Measurements from ENCODE around the gene TCF4.

Gene TCF4

DNA sequence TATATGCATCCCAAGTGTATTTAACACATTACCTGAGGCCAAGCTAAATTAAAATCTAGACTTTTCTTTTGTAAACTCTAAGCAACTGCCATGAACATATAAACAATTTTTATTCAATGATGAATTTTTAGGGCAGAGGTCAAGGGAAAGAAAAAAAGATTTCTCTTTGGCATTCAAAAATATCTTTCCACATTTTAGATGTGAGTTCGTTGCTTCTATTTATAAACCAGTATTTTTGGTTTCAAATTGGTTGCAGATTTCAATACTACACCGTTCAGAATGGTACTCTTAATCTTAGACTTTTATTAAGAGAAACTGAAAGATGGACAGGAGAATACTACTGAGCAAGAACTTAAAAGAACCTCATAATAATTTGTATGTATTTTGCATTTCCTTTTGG, 335.1 kb downstream of the TCF4 start:
- POLR2A ChIA-PET: no interaction called here
- no peak overlapping the region for H3K4me3 ChIP-seq (ENCODE audit: control insufficient read depth in 1 of 7, extremely low read depth in 1 of 7, insufficient read depth in 4 of 7, low read depth in 2 of 7, low read length in 6 of 7)

DNA sequence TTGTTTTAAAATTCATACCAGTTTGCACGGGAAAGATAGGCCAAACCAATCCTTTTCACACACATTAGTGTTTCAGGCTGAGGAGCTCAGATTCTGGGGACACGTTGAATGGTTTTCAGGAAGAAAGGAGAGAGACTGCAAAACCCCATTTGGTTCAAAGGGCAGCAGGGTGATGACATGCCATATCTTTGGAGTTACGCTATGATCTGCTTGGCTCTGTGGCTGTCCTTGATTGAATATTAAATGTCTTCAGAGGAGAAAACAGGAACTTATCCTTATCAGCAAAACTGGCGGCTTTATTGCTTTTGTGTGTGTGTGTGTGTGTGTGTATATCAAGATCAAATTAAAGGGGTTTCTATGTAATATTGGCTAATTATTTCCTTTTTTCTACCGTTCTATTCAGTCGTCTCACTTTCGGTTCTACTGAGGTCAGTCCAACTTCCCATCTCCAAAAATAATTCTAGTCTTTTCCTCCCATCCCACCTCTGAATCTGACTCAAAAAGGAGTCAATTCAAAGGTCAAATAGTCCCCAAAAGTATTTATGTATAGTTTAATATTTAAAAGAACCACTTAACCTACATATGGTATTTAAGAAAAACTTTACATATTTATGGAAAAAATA, 335.8 kb downstream of the TCF4 start:
- Histone ChIP-seq H3K36me3 (ENCODE audit: control insufficient read depth in 4 of 4, insufficient read depth in 4 of 4, low read length in 3 of 4) (peaks cover 15 to 50% (median 25%) of the 10 kb centered on the region in 4 experiments), H3K4me1 (ENCODE audit: control extremely low read depth in 1 of 4, control insufficient read depth in 4 of 4, insufficient read depth in 4 of 4, low read length in 3 of 4) (peaks cover 0 to 13% (median 4%) of the 10 kb centered on the region in 4 experiments), H3K9me3 (ENCODE audit: control extremely low read depth in 1 of 5, control insufficient read depth in 4 of 5, insufficient read depth in 2 of 5, low read depth in 1 of 5, low read length in 4 of 5) (peaks cover 0 to 3% (median 0%) of the 10 kb centered on the region in 5 experiments), H3K27ac (ENCODE audit: insufficient read depth in 1 of 2, low read depth in 1 of 2, low read length in 2 of 2, poor library complexity in 1 of 2, severe bottlenecking in 2 of 2) (peak overlapping the region in 1 of 2 experiments; percentile 21), H3K27me3 (replicated peaks in 2 of 5; ENCODE audit: control insufficient read depth in 4 of 5, insufficient read depth in 5 of 5, low read length in 4 of 5) (no peaks in the 10 kb centered on the region), H3K4me3 (ENCODE audit: control insufficient read depth in 1 of 7, extremely low read depth in 1 of 7, insufficient read depth in 4 of 7, low read depth in 2 of 7, low read length in 6 of 7) (no peak overlapping the region)
- peak; percentile 28 to 71 (median 53) for DNase-seq
- ChIA-PET POLR2A (no interaction called here), CTCF (interaction anchor here (1.2 to 1.6 kb wide), 2 partner anchors 11 to 17 kb away, joined by 3 to 4 read pairs; no protein-coding TSS in a partner anchor)
- 55% methylated on average over 2 of the region's 7 CpGs for WGBS (ENCODE audit: insufficient coverage)

More for the DNA sequence above, 335.1 kb downstream of the TCF4 start:
- CTCF ChIA-PET: interaction anchor here (1.2 to 1.6 kb wide), 2 partner anchors 12 to 18 kb away, joined by 3 to 4 read pairs; no protein-coding TSS in a partner anchor
- DNase-seq: no peak
- Histone ChIP-seq H3K4me1 (ENCODE audit: control extremely low read depth in 1 of 4, control insufficient read depth in 4 of 4, insufficient read depth in 4 of 4, low read length in 3 of 4) (peaks cover 0 to 13% (median 4%) of the 10 kb centered on the region in 4 experiments), H3K27ac (ENCODE audit: insufficient read depth in 1 of 2, low read depth in 1 of 2, low read length in 2 of 2, poor library complexity in 1 of 2, severe bottlenecking in 2 of 2) (no peak overlapping the region), H3K27me3 (replicated peaks in 2 of 5; ENCODE audit: control insufficient read depth in 4 of 5, insufficient read depth in 5 of 5, low read length in 4 of 5) (no peaks in the 10 kb centered on the region), H3K36me3 (ENCODE audit: control insufficient read depth in 4 of 4, insufficient read depth in 4 of 4, low read length in 3 of 4) (peaks cover 15 to 51% (median 24%) of the 10 kb centered on the region in 4 experiments), H3K9me3 (ENCODE audit: control extremely low read depth in 1 of 5, control insufficient read depth in 4 of 5, insufficient read depth in 2 of 5, low read depth in 1 of 5, low read length in 4 of 5) (peaks cover 0 to 3% (median 0%) of the 10 kb centered on the region in 5 experiments)
- no CpG with 5 or more reads among the region's 2 CpGs for WGBS (ENCODE audit: insufficient coverage)

DNA sequence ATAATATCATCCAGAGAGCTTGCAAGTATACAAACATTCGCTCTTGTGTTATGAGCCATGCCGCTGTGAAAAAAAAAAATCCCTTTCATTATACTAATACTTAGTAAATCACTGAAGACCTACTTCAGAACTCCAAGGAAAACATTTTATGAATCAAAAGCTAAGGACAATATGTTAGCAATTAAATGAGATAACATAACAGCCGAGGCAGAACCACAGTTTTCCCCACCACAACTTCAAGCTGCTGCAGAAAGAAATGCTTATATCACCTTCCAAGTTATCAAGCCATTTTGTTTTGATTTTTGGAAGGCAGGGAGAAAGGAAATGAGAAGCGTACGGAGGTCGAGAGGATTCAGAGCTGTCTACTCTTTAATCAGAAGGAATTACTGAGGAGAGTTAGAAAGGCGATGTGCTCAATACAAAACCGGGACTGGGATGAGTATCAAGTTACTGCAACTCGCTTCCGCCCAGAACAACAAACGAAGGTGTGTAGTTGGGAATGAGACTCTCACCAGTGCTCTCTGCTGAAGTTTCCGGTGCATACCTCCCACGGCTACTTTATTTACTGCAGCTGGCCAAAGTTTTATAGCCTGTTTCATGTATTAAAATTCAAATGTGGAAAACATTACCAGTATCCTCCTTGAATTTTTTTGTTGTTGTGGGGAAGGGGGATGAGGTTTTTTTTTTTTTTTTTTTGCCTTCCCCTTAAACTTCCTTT, 336.6 kb downstream of the TCF4 start:
- peaks cover 8 to 45% (median 25%) of the 10 kb centered on the region in 4 experiments for H3K36me3 ChIP-seq (ENCODE audit: control insufficient read depth in 4 of 4, insufficient read depth in 4 of 4, low read length in 3 of 4)
- no peak overlapping the region for H3K4me3 ChIP-seq (ENCODE audit: control insufficient read depth in 1 of 7, extremely low read depth in 1 of 7, insufficient read depth in 4 of 7, low read depth in 2 of 7, low read length in 6 of 7)
- WGBS (ENCODE audit: insufficient coverage): 96% methylated on average over 8 of the region's 13 CpGs
- peaks cover 0 to 3% (median 0%) of the 10 kb centered on the region in 5 experiments for H3K9me3 ChIP-seq (ENCODE audit: control extremely low read depth in 1 of 5, control insufficient read depth in 4 of 5, insufficient read depth in 2 of 5, low read depth in 1 of 5, low read length in 4 of 5)
- no peak for DNase-seq
- H3K4me1 ChIP-seq (ENCODE audit: control extremely low read depth in 1 of 4, control insufficient read depth in 4 of 4, insufficient read depth in 4 of 4, low read length in 3 of 4): peaks cover 0 to 13% (median 4%) of the 10 kb centered on the region in 4 experiments
- POLR2A ChIA-PET: no interaction called here
- CTCF ChIA-PET: interaction anchor here (0.6 kb wide), 1 partner anchor 14 kb away, joined by 3 read pairs; no protein-coding TSS in a partner anchor
- H3K27ac ChIP-seq (ENCODE audit: insufficient read depth in 1 of 2, low read depth in 1 of 2, low read length in 2 of 2, poor library complexity in 1 of 2, severe bottlenecking in 2 of 2): no peak overlapping the region
- H3K27me3 ChIP-seq (replicated peaks in 2 of 5; ENCODE audit: control insufficient read depth in 4 of 5, insufficient read depth in 5 of 5, low read length in 4 of 5): no peaks in the 10 kb centered on the region

DNA sequence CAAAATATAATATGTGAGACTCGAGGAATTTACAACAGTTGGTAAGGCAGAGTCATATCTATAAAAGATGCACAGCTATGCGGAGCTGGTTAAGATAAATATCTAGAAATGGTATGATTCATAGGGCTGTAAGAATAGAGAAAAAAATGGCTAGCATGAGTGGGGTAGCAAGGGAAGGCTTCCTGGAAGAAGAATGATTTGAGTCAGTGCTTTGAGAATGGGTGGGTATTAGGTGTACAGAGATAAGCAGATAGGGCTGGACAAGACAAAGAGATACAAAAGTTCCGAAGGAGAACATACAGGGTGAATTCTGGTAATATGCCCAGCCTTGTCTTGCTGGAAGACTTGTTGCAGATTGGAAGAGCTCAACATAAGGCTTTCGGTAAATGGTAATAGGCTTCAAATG, 337.2 kb downstream of the TCF4 start:
- 98% methylated on average over 4 of the region's 4 CpGs for WGBS (ENCODE audit: insufficient coverage)
- Histone ChIP-seq H3K27me3 (replicated peaks in 2 of 5; ENCODE audit: control insufficient read depth in 4 of 5, insufficient read depth in 5 of 5, low read length in 4 of 5) (no peaks in the 10 kb centered on the region), H3K27ac (ENCODE audit: insufficient read depth in 1 of 2, low read depth in 1 of 2, low read length in 2 of 2, poor library complexity in 1 of 2, severe bottlenecking in 2 of 2) (no peak overlapping the region), H3K4me1 (ENCODE audit: control extremely low read depth in 1 of 4, control insufficient read depth in 4 of 4, insufficient read depth in 4 of 4, low read length in 3 of 4) (peaks cover 0 to 13% (median 4%) of the 10 kb centered on the region in 4 experiments), H3K36me3 (ENCODE audit: control insufficient read depth in 4 of 4, insufficient read depth in 4 of 4, low read length in 3 of 4) (peaks cover 8 to 38% (median 22%) of the 10 kb centered on the region in 4 experiments), H3K4me3 (ENCODE audit: control insufficient read depth in 1 of 7, extremely low read depth in 1 of 7, insufficient read depth in 4 of 7, low read depth in 2 of 7, low read length in 6 of 7) (no peak overlapping the region), H3K9me3 (ENCODE audit: control extremely low read depth in 1 of 5, control insufficient read depth in 4 of 5, insufficient read depth in 2 of 5, low read depth in 1 of 5, low read length in 4 of 5) (peaks cover 0 to 3% (median 0%) of the 10 kb centered on the region in 5 experiments)
- no peak for DNase-seq
- ChIA-PET POLR2A (no interaction called here), CTCF (interaction anchor here (0.9 to 2.8 kb wide), 2 partner anchors 10 to 16 kb away, joined by 3 to 9 read pairs; no protein-coding TSS in a partner anchor)

DNA sequence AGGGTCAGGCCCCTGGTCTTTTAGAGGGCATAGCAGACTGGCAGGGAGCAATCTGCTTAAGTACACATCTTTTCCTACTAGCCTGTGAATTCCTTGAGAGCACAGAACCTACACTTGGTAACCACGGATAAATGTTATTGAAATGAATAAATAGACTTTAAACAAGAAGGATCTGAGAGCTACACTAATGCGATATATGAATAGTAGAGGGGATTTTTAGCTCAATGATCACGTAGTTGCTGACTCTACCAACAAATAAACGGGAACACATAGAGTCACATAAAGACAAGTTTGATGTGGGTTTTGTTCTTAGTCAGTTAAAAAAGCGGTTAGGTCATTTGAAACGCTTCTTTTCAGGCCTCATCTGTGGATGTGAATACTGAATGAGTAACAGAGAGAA, 338.4 kb downstream of the TCF4 start:
- H3K27ac ChIP-seq (ENCODE audit: insufficient read depth in 1 of 2, low read depth in 1 of 2, low read length in 2 of 2, poor library complexity in 1 of 2, severe bottlenecking in 2 of 2): no peak overlapping the region
- ChIA-PET CTCF (interaction anchor here (0.9 to 2.8 kb wide), 3 partner anchors 9 to 15 kb away, joined by 3 to 9 read pairs (median 3); no protein-coding TSS in a partner anchor), POLR2A (interaction anchor here (0.6 kb wide), 1 partner anchor 33 kb away, joined by 3 read pairs; no protein-coding TSS in a partner anchor)
- peaks cover 8 to 27% (median 19%) of the 10 kb centered on the region in 4 experiments for H3K36me3 ChIP-seq (ENCODE audit: control insufficient read depth in 4 of 4, insufficient read depth in 4 of 4, low read length in 3 of 4)
- H3K4me1 ChIP-seq (ENCODE audit: control extremely low read depth in 1 of 4, control insufficient read depth in 4 of 4, insufficient read depth in 4 of 4, low read length in 3 of 4): peaks cover 0 to 13% (median 4%) of the 10 kb centered on the region in 4 experiments
- H3K9me3 ChIP-seq (ENCODE audit: control extremely low read depth in 1 of 5, control insufficient read depth in 4 of 5, insufficient read depth in 2 of 5, low read depth in 1 of 5, low read length in 4 of 5): peaks cover 0 to 3% (median 0%) of the 10 kb centered on the region in 5 experiments
- no peak for DNase-seq
- no peaks in the 10 kb centered on the region for H3K27me3 ChIP-seq (replicated peaks in 2 of 5; ENCODE audit: control insufficient read depth in 4 of 5, insufficient read depth in 5 of 5, low read length in 4 of 5)
- WGBS (ENCODE audit: insufficient coverage): 100% methylated on average over 2 of the region's 6 CpGs
- H3K4me3 ChIP-seq (ENCODE audit: control insufficient read depth in 1 of 7, extremely low read depth in 1 of 7, insufficient read depth in 4 of 7, low read depth in 2 of 7, low read length in 6 of 7): no peak overlapping the region

DNA sequence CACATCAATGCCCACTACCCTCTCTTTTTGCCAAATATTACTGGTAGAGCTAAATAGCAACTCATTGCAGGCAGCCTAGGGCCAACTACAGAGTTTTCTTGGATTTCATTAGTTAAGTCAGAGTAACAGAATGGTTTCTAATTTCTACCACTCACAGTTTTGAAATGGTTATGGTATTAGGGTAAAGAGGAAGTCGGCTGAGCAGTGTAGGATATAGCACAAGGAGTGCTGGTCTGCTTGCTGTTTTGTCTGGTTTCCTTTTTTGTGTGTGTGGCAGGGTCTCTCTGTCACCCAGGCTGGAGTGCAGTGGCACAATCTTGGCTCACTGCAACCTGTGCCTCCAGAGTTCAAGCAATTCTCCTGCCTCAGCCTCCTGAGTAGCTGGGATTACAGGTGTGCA, 339.5 kb downstream of the TCF4 start:
- H3K4me1 ChIP-seq (ENCODE audit: control extremely low read depth in 1 of 4, control insufficient read depth in 4 of 4, insufficient read depth in 4 of 4, low read length in 3 of 4): peaks cover 0 to 13% (median 4%) of the 10 kb centered on the region in 4 experiments
- CTCF ChIA-PET: interaction anchor here (1.0 to 2.8 kb wide), 2 partner anchors 8 to 14 kb away, joined by 3 to 9 read pairs; no protein-coding TSS in a partner anchor
- WGBS (ENCODE audit: insufficient coverage): 50% methylated on average over 1 of the region's 1 CpG

More for the DNA sequence above, 339.5 kb downstream of the TCF4 start:
- H3K36me3 ChIP-seq (ENCODE audit: control insufficient read depth in 4 of 4, insufficient read depth in 4 of 4, low read length in 3 of 4): peaks cover 8 to 24% (median 16%) of the 10 kb centered on the region in 4 experiments
- H3K9me3 ChIP-seq (ENCODE audit: control extremely low read depth in 1 of 5, control insufficient read depth in 4 of 5, insufficient read depth in 2 of 5, low read depth in 1 of 5, low read length in 4 of 5): no peaks in the 10 kb centered on the region
- no peaks in the 10 kb centered on the region for H3K27me3 ChIP-seq (replicated peaks in 2 of 5; ENCODE audit: control insufficient read depth in 4 of 5, insufficient read depth in 5 of 5, low read length in 4 of 5)
- POLR2A ChIA-PET: no interaction called here
- DNase-seq: peak in 2 of 3 donors; percentile 48 to 52
- no peak overlapping the region for H3K27ac ChIP-seq (ENCODE audit: insufficient read depth in 1 of 2, low read depth in 1 of 2, low read length in 2 of 2, poor library complexity in 1 of 2, severe bottlenecking in 2 of 2)
- H3K4me3 ChIP-seq (ENCODE audit: control insufficient read depth in 1 of 7, extremely low read depth in 1 of 7, insufficient read depth in 4 of 7, low read depth in 2 of 7, low read length in 6 of 7): no peak overlapping the region
